ENCODE measurements around the gene PRKG1.

PRKG1 gene

GRCh38 chr10:51910596-51910995 is 836.3 kb downstream of the PRKG1 start:
- DNase-seq, result no peak

GRCh38 chr10:51911723-51912122 is 837.4 kb downstream of the PRKG1 start:
- no peak for DNase-seq

DNA sequence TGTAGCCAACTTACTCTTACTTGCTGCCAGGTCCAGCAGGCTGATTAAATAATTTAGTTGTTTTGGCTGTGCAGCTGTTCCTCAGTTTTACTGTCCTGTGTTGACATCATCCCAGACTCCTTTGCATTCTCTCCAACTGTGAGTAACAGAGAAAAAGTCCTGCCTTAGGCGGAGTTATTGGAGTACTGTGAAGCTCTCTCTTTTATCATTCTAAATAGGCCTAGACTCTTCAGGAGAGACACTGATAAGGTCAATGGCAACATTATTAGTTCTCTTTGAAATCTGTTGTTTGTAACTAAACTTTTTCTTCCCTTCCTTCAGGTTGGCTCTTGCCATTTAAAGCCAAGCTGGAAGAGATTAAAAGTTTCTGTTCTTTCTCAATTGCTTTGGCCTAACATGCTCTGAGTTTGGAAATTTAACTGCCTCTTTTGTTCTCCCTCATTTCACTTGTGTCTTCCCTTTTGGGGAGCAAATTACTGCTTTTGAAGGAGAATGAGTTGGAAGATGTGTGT is 840.8 kb downstream of the PRKG1 start:
- DNase-seq, result no peak

GRCh38 chr10:51918440-51918839 is 844.2 kb downstream of the PRKG1 start:
- DNase-seq, result no peak

DNA sequence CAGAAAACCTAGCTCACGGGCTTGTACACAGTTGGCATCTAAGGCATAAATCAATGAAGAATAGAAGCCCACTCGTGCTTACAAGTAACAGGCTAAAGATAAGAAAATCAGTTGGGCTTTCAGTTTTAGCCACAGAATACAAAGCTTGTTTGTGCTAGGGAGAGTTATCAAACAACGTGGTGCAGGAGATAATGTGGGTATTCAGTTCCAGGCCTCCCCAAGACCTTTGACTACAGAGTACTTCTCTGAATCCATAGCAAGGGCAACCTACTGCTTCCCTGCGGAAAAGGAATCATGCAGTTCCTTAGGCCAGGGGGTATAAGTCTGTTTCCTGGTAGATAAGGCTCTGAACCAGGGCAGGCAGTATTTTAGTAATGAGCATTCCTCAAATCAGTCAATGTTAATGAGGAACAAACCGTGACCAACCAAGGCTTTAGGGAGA is 844.6 kb downstream of the PRKG1 start:
- DNase-seq, result no peak

DNA sequence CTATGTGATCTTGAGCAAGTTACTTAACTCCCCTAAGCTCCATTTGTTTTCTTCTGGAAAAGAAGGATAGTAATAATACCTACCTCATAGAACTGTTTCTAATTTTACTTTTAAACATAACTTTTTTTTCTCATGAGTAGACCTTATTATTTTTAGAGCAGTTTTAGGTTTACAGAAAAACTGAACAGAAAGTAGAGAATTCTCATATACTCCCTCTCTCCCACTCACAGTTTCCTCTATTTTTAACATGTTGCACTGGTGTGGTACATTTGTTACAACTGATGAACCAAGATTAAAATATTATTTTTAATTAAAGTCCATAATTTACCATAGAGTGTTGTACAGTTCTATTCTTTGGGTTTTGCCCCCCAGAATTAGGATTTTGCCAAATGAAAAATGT is 846.4 kb downstream of the PRKG1 start:
- no peak for DNase-seq

DNA sequence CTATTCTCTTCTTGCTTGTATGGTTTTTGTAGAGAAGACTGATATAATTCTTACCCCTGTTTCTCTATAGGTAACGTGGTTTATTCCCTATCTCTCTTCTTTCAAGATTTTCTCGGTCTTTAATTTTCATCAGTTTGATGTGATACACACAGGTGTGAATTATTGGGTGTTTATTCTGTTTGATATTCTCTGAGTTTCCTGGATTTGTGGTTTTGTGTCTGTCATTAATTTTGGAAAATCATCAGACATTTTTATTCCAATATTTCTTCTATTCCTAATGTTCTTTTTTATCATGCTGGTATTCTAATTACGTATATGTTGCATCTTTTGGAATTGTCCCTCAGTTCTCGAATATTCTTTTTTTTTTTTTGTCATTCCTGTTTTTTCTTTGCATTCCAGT is 850.1 kb downstream of the PRKG1 start:
- no peak for DNase-seq

- no peak for DNase-seq
These were observed 852.0 kb downstream of the PRKG1 start for GRCh38 chr10:51926337-51926736.

GRCh38 chr10:51928162-51928561 is 853.9 kb downstream of the PRKG1 start:
- DNase-seq, result no peak

- no peak for DNase-seq
These were observed 858.2 kb downstream of the PRKG1 start for GRCh38 chr10:51932530-51932929.

GRCh38 chr10:51934373-51934772 is 860.1 kb downstream of the PRKG1 start:
- no peak for DNase-seq

- DNase-seq, result no peak
These were observed 861.1 kb downstream of the PRKG1 start for GRCh38 chr10:51935341-51935740.

DNA sequence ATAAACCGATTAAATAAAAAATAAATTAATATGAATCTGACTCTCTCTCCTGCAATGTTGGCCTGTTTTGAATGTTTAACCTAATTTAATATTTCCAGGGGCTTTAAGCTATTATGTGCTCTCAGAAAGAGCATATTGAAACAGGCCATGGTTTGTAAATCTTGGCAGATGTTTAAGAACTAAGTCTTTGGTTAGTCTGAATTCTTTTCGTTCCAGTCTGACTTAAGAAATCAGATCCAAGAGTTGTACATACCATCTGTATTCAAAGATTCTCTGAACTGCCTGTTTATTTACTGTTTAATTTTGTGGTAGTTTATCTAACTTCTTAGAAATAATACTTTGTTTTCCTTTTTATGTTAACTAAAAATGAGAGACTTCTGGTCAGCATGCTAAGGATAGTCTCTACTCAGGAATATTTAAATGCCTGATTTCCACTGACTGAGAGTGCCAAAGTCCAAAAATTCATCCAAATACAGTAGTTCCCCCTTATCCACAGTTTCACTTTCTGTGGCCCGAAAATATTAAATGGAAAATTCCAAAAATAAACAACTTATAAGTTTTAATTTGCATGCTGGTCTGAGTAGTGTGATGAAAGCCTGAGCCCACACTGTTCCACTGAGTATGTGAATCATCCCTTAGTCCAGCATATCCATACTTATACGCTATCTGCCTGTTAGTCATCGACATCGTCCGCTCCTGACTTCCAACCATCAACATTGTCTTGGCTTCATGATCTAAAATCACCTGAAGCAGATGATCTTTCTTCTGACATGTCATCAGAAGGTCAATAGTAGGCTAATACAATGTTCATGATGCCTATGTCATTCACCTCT is 863.2 kb downstream of the PRKG1 start:
- DNase-seq, result no peak

- no peak for DNase-seq
These were observed 876.2 kb downstream of the PRKG1 start for GRCh38 chr10:51950371-51950995.

DNA sequence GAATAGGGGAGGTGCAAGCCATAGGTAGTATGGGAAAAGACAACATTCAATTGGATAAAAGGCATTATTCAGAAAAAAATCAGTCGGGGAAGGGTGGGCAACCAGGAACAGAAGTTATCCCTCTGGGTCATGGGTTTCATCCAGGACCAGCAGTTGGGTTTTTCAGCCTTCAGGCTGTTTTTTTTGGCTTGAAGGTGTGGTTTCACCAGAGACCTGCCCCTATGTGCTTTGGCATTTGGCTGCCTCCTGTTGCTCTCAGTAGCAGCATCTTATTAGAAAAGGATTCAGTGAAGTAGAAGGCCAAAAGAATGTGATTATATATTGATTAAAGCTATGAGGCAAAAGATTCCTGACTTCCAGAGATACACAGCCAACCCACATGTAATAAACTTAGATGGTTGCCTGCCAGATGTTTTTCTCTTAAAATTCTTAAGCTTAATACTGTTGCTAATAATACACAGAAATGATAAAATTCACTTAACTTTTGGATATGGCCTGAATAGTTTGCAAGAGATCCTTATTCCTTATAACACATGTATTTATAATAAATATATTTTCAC is 876.8 kb downstream of the PRKG1 start:
- DNase-seq, result no peak

DNA sequence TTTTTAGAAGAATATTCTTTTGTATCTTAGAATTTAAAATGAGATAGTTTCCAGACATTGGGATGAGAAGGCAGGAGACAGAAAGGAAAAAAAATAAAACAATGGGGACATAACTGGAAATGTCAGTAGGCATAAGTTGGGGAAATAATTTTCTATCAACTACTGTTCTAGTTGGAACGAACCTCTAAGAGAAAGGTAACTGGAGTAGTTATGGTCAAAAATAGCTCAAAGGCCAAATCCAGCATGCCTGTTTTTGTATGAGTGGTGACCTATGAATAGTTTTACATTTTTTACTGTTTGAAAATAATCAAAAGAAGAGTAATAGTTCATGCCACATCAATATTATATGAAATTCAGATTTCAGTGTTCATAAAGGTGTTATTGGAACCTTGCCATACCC is 877.3 kb downstream of the PRKG1 start:
- DNase-seq, result no peak

- no peak for DNase-seq
These were observed 877.8 kb downstream of the PRKG1 start for GRCh38 chr10:51952056-51952455.

DNA sequence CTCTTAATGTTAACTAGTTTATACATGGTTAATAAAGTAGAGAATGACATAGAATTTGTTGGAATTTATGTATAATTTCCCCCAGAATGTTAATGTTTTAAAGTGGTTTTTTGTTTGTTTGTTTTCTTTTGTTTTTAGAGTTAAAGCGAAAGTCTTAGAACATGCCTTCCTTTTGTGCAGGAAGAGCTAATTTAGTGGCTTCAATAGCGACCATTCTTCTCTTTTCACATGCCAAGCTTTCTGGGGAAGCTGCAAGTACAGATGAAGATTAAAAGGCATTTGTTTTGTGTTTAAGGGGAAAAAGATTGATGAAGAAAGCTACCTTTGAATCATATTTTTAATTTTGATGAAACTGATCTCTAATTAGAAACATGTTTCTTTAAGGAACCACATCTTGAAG is 881.4 kb downstream of the PRKG1 start:
- no peak for DNase-seq

DNA sequence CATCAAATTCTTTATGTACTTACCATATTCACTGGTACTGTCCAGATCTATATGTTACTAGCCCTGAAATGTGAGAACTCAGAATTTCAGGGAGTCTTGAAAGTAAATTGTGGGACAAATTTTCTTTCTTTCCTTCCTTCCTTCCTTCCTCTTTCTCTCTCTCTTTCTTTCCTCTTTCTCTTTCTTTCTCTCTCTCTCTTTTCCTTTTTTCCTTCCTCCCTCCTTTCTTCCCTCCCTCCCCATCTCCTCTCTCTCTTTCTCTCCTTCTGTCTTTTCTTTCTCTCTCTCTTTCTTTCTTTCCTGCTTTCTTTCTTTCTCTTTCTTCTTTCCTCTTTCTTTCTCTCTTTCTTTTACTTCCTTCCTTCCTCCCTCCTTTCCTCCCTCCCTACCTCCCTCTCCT is 882.5 kb downstream of the PRKG1 start:
- no peak for DNase-seq

- no peak for DNase-seq
These were observed 886.2 kb downstream of the PRKG1 start for GRCh38 chr10:51960494-51960895.

DNA sequence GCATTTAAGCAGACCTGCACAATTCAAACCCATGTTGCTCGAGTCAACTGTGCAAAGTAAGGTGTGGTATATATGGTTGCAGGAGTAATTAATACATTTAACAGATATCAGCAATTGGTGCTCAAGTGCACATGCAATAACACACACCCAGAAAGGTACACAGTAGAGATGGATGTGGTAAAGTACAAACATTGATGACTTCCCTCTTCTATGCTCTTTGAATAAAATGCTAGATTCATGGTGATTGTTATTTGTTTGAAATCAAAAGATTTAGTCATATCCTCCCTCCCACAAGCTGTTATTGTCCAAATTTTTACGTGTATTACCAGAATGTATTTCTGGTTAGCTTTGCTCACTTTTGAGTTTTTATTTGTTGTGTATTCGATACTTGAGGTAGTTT is 887.1 kb downstream of the PRKG1 start:
- no peak for DNase-seq

DNA sequence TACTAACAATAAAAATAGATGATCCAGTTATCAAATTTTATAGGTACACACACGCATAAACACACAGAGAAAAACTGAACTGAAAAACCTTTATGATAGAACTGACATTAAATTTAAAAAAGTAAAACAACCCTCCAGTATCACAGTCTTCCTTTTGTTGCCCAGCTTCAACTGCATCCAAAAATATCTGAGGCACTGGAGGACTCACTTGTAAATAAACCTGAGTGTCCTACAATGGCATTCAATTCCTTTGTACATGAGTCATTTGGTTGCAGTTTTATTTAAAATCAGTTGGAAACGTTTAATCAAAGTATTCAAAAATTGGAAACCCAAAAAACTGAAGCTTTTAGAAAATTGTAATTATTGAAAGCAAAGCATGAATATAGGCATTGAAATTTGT is 890.3 kb downstream of the PRKG1 start:
- DNase-seq, result no peak

- no peak for DNase-seq
These were observed 891.2 kb downstream of the PRKG1 start for GRCh38 chr10:51965451-51965850.

DNA sequence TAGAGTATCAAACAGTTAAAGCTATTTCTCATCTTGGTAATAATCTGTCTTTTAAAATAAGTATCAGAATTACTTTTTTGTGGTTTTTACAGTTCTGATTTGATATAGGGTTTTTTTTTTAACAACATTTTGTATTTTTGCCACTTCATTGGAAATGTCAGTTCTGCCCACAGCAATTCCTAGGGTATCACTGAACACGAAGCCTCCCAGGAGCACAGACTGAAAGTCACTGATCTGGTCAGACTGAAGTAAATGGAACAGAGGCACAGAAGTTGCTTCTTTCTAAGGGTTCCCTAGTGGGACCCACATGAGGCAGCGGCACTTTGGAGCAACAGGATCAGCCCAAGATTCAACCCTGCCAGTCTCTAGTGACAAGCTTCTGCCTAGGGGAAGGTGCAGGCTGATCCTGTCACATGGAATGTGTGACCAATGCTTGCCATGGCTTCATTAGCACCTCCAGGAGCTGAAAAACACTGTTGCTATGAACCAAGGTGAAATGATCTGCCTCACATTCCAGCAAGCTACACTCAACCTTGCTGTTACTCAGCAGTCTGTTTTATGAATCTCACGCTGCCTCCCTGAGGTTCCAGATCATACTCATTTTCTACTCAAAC is 898.6 kb downstream of the PRKG1 start:
- no peak for DNase-seq
